Coronary artery (tissue), 2 donors: Measurements from ENCODE around the gene POLR1G.
A peak's percentile ranks its signal among the peaks of the same experiment; 100 is the strongest.

Source experiments
- DNase-seq: peaks from one replicate; pipeline ENCODE4 v3.0.0-alpha.2; 2017; ENCODE audit warnings: low spot score
- H3K27ac ChIP-seq, 2 donors: fragments of 200-600 bp; sonication (generic); one replicate each; pipeline ENCODE4 v1.5.1; 2016 to 2019
- H3K4me3 ChIP-seq: fragments of 200-600 bp; sonication (generic); 2 replicates; pipeline ENCODE4 v1.5.1; 2016; ENCODE audit warnings: mild to moderate bottlenecking, moderate library complexity
- TF ChIP-seq, protein P1 (sequence below): fragments of 200-600 bp; sonication (generic); IDR thresholded peaks from one replicate; pipeline ENCODE4 v1.5.1; 2019; ENCODE audit warnings: antibody characterized with exemption

Gene POLR1G

DNA sequence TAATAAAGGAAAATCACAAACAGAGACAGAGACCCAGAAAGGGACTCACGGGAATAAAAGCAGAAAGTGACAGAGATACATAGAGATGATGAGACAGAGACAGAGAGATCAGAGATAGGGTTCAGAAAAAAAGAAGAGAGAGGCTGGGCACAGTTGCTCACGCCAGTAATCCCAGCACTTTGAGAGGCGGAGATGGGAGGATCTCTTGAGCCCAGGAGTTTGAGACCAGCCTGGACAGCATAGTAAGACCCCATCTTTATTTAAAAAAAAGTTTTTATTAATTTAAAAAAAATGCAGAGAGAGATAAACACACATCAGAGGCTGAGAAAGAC, 41.9 kb downstream of the POLR1G start:
- TF ChIP-seq, protein P1, sequence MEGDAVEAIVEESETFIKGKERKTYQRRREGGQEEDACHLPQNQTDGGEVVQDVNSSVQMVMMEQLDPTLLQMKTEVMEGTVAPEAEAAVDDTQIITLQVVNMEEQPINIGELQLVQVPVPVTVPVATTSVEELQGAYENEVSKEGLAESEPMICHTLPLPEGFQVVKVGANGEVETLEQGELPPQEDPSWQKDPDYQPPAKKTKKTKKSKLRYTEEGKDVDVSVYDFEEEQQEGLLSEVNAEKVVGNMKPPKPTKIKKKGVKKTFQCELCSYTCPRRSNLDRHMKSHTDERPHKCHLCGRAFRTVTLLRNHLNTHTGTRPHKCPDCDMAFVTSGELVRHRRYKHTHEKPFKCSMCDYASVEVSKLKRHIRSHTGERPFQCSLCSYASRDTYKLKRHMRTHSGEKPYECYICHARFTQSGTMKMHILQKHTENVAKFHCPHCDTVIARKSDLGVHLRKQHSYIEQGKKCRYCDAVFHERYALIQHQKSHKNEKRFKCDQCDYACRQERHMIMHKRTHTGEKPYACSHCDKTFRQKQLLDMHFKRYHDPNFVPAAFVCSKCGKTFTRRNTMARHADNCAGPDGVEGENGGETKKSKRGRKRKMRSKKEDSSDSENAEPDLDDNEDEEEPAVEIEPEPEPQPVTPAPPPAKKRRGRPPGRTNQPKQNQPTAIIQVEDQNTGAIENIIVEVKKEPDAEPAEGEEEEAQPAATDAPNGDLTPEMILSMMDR = no peak
- no peak overlapping the region for H3K4me3 ChIP-seq
- H3K27ac ChIP-seq = no peak overlapping the region

DNA sequence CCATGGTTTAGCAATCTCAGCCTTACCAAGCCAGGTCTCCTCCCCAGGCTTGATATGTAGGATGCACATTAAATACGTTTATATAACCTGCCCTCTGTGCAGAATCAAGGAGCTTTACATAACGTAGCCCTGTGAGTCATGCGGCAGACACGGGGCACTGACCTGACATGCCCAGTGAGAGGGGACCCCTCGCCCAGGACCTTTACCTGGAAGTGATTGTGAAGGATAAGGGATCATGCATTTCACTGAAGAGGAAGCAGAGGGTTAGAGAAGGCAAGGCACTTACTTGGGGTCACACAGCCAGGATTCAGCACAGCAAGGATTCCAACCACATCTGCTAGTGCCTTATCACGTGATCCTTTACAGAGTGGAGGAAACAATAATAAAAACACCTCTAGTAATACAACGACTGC, 42.4 kb downstream of the POLR1G start:
- H3K27ac ChIP-seq = no peak overlapping the region
- TF ChIP-seq, protein P1 = no peak
- no peak for DNase-seq
- no peak overlapping the region for H3K4me3 ChIP-seq

More for the DNA sequence above, 41.9 kb downstream of the POLR1G start:
- DNase-seq = no peak

DNA sequence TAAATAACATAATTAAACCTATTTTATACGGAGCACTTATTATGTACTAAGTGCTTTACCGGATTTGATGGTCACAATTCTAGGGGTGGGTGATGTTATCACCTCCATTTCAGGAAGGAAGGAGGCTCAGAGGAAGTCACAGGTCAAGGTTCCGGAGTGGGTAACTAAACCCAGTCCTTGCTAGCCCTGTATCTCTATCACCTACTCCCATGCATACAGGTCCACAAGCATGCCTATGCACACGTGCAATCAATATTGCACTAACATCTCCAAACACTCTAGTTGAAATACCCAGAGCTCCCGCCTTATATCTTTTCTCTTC, 43.5 kb downstream of the POLR1G start:
- DNase-seq = no peak
- TF ChIP-seq, protein P1 = no peak
- Histone ChIP-seq H3K4me3 (peak overlapping the region; percentile 90), H3K27ac (peak overlapping the region; percentile 58 to 86)

DNA sequence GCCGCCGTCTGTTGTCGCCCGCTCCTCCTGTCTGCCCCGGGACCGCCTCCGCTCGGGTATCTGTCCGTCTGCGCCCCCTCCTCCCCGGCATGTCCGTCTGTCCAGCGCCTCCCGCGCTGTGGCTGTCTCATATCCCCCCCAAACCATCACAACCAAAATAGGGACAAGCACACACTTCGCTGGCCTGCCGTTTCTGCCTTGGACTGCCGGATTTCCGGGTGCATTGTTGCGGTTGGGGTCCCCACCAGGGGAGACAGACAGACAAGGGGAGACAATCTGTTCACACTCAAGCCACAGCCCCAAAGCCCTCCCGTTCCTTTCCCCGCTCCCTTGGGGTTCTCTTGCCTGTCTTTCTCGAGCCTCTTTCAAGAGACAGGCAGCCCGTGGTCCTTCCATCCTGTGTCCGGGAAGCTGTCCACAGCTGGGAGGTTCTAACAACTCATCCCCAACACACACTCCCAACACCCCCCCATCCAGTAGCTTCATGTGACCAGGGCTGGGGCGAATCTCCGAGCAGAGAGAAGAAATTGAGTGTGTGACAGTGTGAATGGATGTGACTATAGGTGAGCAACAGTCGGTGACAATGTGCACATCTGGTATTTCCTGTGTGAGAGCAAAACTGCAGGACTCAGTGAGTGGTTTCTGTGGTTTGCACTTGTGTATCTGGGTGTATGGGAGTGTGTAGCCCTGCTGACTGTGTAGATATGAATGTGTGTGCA, 44.8 kb downstream of the POLR1G start:
- TF ChIP-seq, protein P1 = no peak
- Histone ChIP-seq H3K27ac (peak overlapping the region; percentile 83 to 96), H3K4me3 (peak overlapping the region; percentile 90)
- DNase-seq = peak; percentile 83

DNA sequence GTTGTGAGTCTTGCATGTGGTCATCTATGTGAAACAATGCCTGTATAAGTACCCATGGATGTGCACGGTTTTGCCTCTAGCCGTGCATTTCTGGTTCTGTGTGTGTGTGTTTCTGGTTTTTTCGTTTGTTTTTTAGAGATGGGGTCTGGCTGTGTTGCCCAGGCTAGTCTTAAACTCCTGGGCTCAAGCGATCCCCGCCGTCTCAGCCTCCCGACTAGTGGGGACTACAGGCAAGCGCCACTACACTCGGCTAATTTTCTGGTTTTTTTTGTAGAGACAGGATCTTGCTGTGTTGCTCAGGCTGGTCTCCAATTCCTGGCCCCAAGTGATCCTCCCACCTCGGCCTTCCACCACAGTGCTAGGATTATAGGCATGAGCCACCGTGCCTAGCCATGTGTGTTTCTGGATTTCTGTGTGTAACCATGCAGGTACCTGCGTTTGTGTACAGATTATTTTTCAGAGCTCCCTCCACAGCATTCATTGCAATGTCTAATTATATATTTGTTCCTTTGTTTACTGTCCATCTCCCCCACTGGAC, 45.5 kb downstream of the POLR1G start:
- peak overlapping the region in 1 of 2 donors; percentile 96 for H3K27ac ChIP-seq
- TF ChIP-seq, protein P1 = no peak
- DNase-seq = no peak
- no peak overlapping the region for H3K4me3 ChIP-seq

DNA sequence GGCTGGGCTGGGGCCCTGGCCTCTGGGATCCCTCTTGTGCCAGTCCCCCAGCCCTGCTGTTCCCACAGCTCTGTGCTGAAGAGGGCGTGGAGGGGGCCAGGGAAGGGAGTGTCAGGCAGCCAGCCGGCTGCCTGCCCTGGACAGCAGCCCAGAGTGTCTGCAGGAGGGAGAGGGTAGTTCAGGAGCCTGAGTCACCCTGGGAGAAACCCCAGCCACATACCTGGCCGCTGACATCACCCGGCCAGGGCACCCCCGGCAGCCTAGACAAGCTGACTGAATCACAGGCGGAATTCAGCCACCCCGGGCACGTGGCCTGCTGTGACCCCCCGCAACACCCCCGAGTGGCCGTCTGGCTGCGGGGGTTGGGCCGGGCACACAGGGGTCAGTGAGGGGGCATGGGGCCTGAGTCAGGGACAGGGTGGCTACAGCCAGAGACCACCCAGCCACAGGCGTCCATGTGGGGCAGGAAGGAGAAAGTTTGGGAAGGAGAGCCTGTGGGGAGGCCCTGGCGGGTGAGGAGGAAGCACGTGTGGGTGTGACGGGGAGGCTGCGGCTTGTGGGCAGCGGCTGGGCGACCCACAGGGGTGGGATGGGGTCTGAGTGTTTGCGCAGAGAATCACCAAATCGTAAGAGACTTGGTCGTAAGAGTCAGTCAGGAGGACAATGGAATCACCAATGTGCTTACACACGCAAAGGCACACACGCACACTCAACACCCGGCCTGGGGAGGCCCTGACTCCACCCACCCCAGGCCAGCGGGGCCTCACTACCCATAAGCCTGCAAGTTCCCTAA, 49.5 kb downstream of the POLR1G start:
- Histone ChIP-seq H3K4me3 (peak overlapping the region; percentile 56), H3K27ac (peak overlapping the region; percentile 83 to 90)
- TF ChIP-seq, protein P1 = no peak
- DNase-seq = peak; percentile 99

DNA sequence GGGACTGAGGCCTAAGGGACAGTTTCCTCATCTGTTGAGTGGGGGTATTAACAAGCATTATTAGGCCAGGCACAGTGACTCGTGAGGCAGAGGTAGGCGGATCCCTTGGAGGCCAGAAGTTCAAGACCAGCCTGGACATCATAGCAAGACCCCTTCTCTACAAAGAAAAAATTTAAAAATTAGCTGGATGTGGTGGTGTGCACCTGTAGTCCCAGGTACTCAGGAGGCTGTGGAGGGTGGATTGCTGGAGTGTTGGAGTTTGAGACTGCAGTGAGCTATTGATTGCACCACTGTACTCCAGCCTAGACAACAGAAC, 50.0 kb downstream of the POLR1G start:
- DNase-seq = no peak
- TF ChIP-seq, protein P1 = no peak
- Histone ChIP-seq H3K27ac (peak overlapping the region; percentile 83 to 90), H3K4me3 (no peak overlapping the region)
